Liver (tissue), 9 donors: ENCODE data around the gene C1QTNF12. TPM values are rescaled to one million over a fixed set of nuclear protein-coding genes. Genes with fewer than 3 reads are reported as not detected.

Source experiments
- DNase-seq: peaks from one replicate; pipeline ENCODE4 v3.0.0-alpha.2; 2017; ENCODE audit warnings: low spot score
- H3K27ac ChIP-seq, 2 donors: one replicate each; pipeline ENCODE4 v1.7.0; 2013; ENCODE audit warnings: inconsistent platforms in 2 of 2, low read length in 2 of 2, control low read depth in 1 of 2, low read depth in 1 of 2, mild to moderate bottlenecking in 1 of 2
- H3K27me3 ChIP-seq, 4 donors: one replicate each; pipeline versions ENCODE4 v1.6.1 to v1.7.0; 2013; ENCODE audit warnings: low read length in 3 of 4, inconsistent platforms in 1 of 4, mild to moderate bottlenecking in 1 of 4, moderate library complexity in 1 of 4; ENCODE audit not compliant: control insufficient read depth in 4 of 4, insufficient read depth in 4 of 4
- H3K36me3 ChIP-seq, 4 donors: one replicate each; pipeline versions ENCODE4 v1.6.1 to v1.7.0; 2013; ENCODE audit warnings: low read length in 3 of 4, mild to moderate bottlenecking in 3 of 4, low read depth in 1 of 4, moderate library complexity in 1 of 4; ENCODE audit not compliant: control insufficient read depth in 4 of 4, insufficient read depth in 3 of 4
- H3K4me1 ChIP-seq, 4 donors: one replicate each; pipeline versions ENCODE4 v1.6.1 to v1.7.0; 2013; ENCODE audit warnings: low read length in 3 of 4, mild to moderate bottlenecking in 3 of 4, moderate library complexity in 1 of 4; ENCODE audit not compliant: control insufficient read depth in 4 of 4, insufficient read depth in 4 of 4
- H3K4me3 ChIP-seq, 3 donors: one replicate each; pipeline versions ENCODE4 v1.6.1 to v1.7.0; 2013; ENCODE audit warnings: low read length in 3 of 3, control low read depth in 1 of 3, low read depth in 1 of 3, mild to moderate bottlenecking in 1 of 3
- H3K9ac ChIP-seq, 2 donors: one replicate each; pipeline ENCODE4 v1.7.0; 2013; ENCODE audit warnings: low read length in 2 of 2, mild to moderate bottlenecking in 2 of 2, moderate library complexity in 2 of 2, control low read depth in 1 of 2, low read depth in 1 of 2
- H3K9me3 ChIP-seq, 4 donors: one replicate each; pipeline versions ENCODE4 v1.6.1 to v1.7.0; 2013; ENCODE audit warnings: low read length in 3 of 4; ENCODE audit not compliant: control insufficient read depth in 4 of 4
- ATF3 ChIP-seq: IDR thresholded peaks from 2 replicates; pipeline ENCODE4 v1.6.1; 2016; ENCODE audit warnings: antibody characterized with exemption
- CTCF ChIP-seq: fragments of 150-350 bp; IDR thresholded peaks from 2 replicates; pipeline ENCODE4 v1.5.1; 2017; ENCODE audit warnings: improper control_type of control experiment, low read depth, low read length; ENCODE audit not compliant: missing input control
- EGR1 ChIP-seq, 2 donors: IDR thresholded peaks; 2 replicates each; pipeline ENCODE4 v1.6.1; 2016 to 2018; ENCODE audit warnings: antibody characterized with exemption in 2 of 2, low read depth in 2 of 2
- FOXA1 ChIP-seq: IDR thresholded peaks from 2 replicates; pipeline ENCODE4 v1.6.1; 2016; ENCODE audit warnings: antibody characterized with exemption
- FOXA2 ChIP-seq: IDR thresholded peaks from 2 replicates; pipeline ENCODE4 v1.6.1; 2016; ENCODE audit warnings: antibody characterized with exemption
- GABPA ChIP-seq, 2 donors: IDR thresholded peaks in 1 of 2; conservative IDR thresholded peaks in 1 of 2; 2 replicates each; pipeline ENCODE4 v1.6.1; 2016; ENCODE audit warnings: antibody characterized with exemption in 2 of 2, mild to moderate bottlenecking in 1 of 2, moderate library complexity in 1 of 2
- HNF4A ChIP-seq, 2 donors: conservative IDR thresholded peaks; 2 replicates each; pipeline ENCODE4 v1.6.1; 2016; ENCODE audit warnings: antibody characterized with exemption in 2 of 2, mild to moderate bottlenecking in 2 of 2
- HNF4G ChIP-seq: IDR thresholded peaks from 2 replicates; pipeline ENCODE4 v1.6.1; 2016; ENCODE audit warnings: antibody characterized with exemption
- JUND ChIP-seq, 2 donors: IDR thresholded peaks; 2 replicates each; pipeline ENCODE4 v1.6.1; 2016; ENCODE audit warnings: antibody characterized with exemption in 2 of 2
- MAX ChIP-seq: IDR thresholded peaks from 2 replicates; pipeline ENCODE4 v1.6.1; 2016; ENCODE audit warnings: antibody characterized with exemption
- NR2F2 ChIP-seq: IDR thresholded peaks from 2 replicates; pipeline ENCODE4 v1.6.1; 2016; ENCODE audit warnings: antibody characterized with exemption
- RAD21 ChIP-seq, 2 donors: IDR thresholded peaks; 2 replicates each; pipeline ENCODE4 v1.6.1; 2016; ENCODE audit warnings: antibody characterized with exemption in 2 of 2, mild to moderate bottlenecking in 2 of 2
- REST ChIP-seq: IDR thresholded peaks from 2 replicates; pipeline ENCODE4 v1.6.1; 2016; ENCODE audit warnings: antibody characterized with exemption, mild to moderate bottlenecking
- RXRA ChIP-seq, 2 donors: IDR thresholded peaks; 2 replicates each; pipeline ENCODE4 v1.6.1; 2017 to 2018; ENCODE audit warnings: antibody characterized with exemption in 2 of 2, mild to moderate bottlenecking in 1 of 2
- SP1 ChIP-seq: IDR thresholded peaks from 2 replicates; pipeline ENCODE4 v1.6.1; 2018; ENCODE audit warnings: antibody characterized with exemption, mild to moderate bottlenecking
- TAF1 ChIP-seq: conservative IDR thresholded peaks from 2 replicates; pipeline ENCODE4 v1.6.1; 2016; ENCODE audit warnings: antibody characterized with exemption, mild to moderate bottlenecking
- YY1 ChIP-seq: IDR thresholded peaks from 2 replicates; pipeline ENCODE4 v1.6.1; 2016; ENCODE audit warnings: antibody characterized with exemption, mild to moderate bottlenecking
- ZBTB33 ChIP-seq: IDR thresholded peaks from 2 replicates; pipeline ENCODE4 v1.6.1; 2016; ENCODE audit warnings: antibody characterized with exemption
- WGBS: extraction: QIAGEN DNeasy Blood & Tissue Kit; methylation state at CpG from one replicate; pipeline ENCODE4 v1.1.7; 2013; 5-methylcytosine and 5-hydroxymethylcytosine counted together
- polyA plus RNA-seq, 2 donors: library from polyadenylated mRNA; stranded (reverse) in 1 of 2; unstranded in 1 of 2; fragments of 200-250 nt in 1 of 2; fragments of >200 nt in 1 of 2; fragmentation: Nextera tagmentation in 1 of 2; extraction: Ambion mirVana in 1 of 2; gene quantifications; one replicate each; pipeline versions ENCODE4 v1.2.1 to v1.2.3, GENCODE V29; 2013 to 2015
- total RNA-seq, 2 donors: library from RNA; depleted of rRNA; stranded (reverse); fragments of >200 nt; gene quantifications; one replicate each; pipeline ENCODE4 v1.2.3, GENCODE V29; 2014
- donor health status: healthy.
- donor health status: healthy.
- donor health status: healthy.
- donor health status: healthy.
- donor health status: healthy.

C1QTNF12 gene
- total and polyA plus RNA-seq, 4 donors, result 0.39 to 0.40 TPM; not detected in 2

GRCh38 chr1:1221887-1222574 lies 24.5 kb downstream of the C1QTNF12 start:
- Histone ChIP-seq H3K4me1 (no peaks in the 10 kb centered on the region), H3K4me3 (no peak overlapping the region), H3K36me3 (peaks cover 21 to 74% (median 38%) of the 10 kb centered on the region in 4 donors), H3K9ac (no peak overlapping the region), H3K27me3 (no peaks in the 10 kb centered on the region), H3K9me3 (no peaks in the 10 kb centered on the region), H3K27ac (no peak overlapping the region)
- 91% methylated on average over 30 of the region's 30 CpGs for WGBS
- no peak for DNase-seq
- no peak for TF ChIP-seq ZBTB33
- no peak for TF ChIP-seq MAX
- no peak for TF ChIP-seq RAD21 (IDR thresholded peaks at IDR 0.05)
- no peak for TF ChIP-seq TAF1
- no peak for TF ChIP-seq CTCF
- TF ChIP-seq FOXA2, result no peak
- no peak for TF ChIP-seq RXRA (IDR thresholded peaks at IDR 0.05)
- TF ChIP-seq JUND (IDR thresholded peaks at IDR 0.05), result no peak
- no peak for TF ChIP-seq SP1
- no peak for TF ChIP-seq EGR1 (IDR thresholded peaks at IDR 0.05; ENCODE audit: low read depth in 2 of 2)
- TF ChIP-seq YY1, result no peak
- TF ChIP-seq HNF4G, result no peak
- no peak for TF ChIP-seq GABPA (IDR thresholded peaks at IDR 0.05 in 1 of 2, conservative IDR thresholded peaks at IDR 0.05 in 1 of 2)
- TF ChIP-seq ATF3, result no peak
- TF ChIP-seq REST, result no peak
- TF ChIP-seq NR2F2, result no peak
- TF ChIP-seq FOXA1, result no peak
- TF ChIP-seq HNF4A (conservative IDR thresholded peaks at IDR 0.05), result no peak
